Duodenal mucosa (tissue), 2 donors: ENCODE results near the gene SENP5.

Experiments
- H3K27ac ChIP-seq: one replicate; pipeline ENCODE4 v1.7.0; 2013; ENCODE audit warnings: low read depth, low read length
- H3K27me3 ChIP-seq, 2 donors: one replicate each; pipeline ENCODE4 v1.7.0; 2013; ENCODE audit warnings: low read length in 2 of 2, control low read depth in 1 of 2; ENCODE audit not compliant: insufficient read depth in 2 of 2, control insufficient read depth in 1 of 2
- H3K36me3 ChIP-seq, 2 donors: one replicate each; pipeline ENCODE4 v1.7.0; 2013; ENCODE audit warnings: low read length in 2 of 2, control low read depth in 1 of 2; ENCODE audit not compliant: insufficient read depth in 2 of 2, control insufficient read depth in 1 of 2
- H3K4me1 ChIP-seq, 2 donors: one replicate each; pipeline ENCODE4 v1.7.0; 2013; ENCODE audit warnings: low read length in 2 of 2, control low read depth in 1 of 2; ENCODE audit not compliant: insufficient read depth in 2 of 2, control insufficient read depth in 1 of 2
- H3K4me3 ChIP-seq, 2 donors: one replicate each; pipeline ENCODE4 v1.7.0; 2013; ENCODE audit warnings: low read length in 2 of 2, low read depth in 1 of 2
- H3K9ac ChIP-seq, 2 donors: one replicate each; pipeline ENCODE4 v1.7.0; 2013; ENCODE audit warnings: low read length in 2 of 2, low read depth in 1 of 2
- H3K9me3 ChIP-seq, 2 donors: one replicate each; pipeline ENCODE4 v1.7.0; 2013; ENCODE audit warnings: low read length in 2 of 2, control low read depth in 1 of 2; ENCODE audit not compliant: control insufficient read depth in 1 of 2

Gene SENP5

DNA sequence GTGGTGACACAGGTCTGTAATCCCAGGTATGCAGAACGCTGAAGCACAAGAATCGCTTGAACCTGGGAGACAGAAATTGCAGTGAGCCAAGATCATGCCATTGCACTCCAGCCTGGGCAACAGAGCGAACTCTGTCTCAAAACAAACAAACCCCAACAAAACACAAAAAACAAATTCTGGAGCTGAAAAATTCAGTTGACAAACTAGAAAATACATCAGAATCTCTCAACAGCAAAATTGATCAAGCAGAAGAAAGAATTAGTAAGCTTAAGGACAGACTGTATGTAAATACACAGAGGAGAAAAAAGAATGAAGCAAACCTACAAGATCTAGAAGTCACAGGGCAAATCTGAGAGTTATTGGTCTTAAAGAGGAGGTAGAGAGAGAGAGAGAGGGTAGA lies 49.3 kb downstream of the SENP5 start:
- Histone ChIP-seq H3K9ac (no peak overlapping the region), H3K36me3 (peaks cover 7 to 15% of the 10 kb centered on the region in 2 donors)

DNA sequence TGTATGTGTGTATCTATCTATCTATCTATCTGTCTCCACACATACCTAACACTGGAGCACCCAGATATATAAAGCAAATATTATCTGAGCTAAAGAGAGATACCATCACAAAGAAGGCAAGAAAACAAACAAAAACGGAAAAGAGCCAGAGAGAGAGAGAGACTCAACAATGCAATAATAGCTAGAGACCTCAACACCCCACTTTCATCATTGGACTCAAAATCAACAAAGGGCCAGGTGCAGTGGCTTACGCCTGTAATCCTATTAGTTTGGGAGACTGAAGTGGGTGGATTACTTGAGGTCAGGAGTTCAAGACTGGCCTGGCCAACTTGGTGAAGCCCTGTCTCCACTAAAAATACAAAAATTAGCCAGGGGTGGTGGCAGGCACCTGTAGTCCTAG lies 51.2 kb downstream of the SENP5 start:
- Histone ChIP-seq H3K9me3 (no peaks in the 10 kb centered on the region), H3K4me3 (no peak overlapping the region), H3K36me3 (peaks cover 9 to 20% of the 10 kb centered on the region in 2 donors), H3K27me3 (no peaks in the 10 kb centered on the region), H3K9ac (no peak overlapping the region), H3K27ac (no peak overlapping the region), H3K4me1 (no peaks in the 10 kb centered on the region)

More for the DNA sequence above, 49.3 kb downstream of the SENP5 start:
- H3K4me1 ChIP-seq = no peaks in the 10 kb centered on the region
- H3K27me3 ChIP-seq = no peaks in the 10 kb centered on the region
- H3K9me3 ChIP-seq = no peaks in the 10 kb centered on the region
- no peak overlapping the region for H3K27ac ChIP-seq
- H3K4me3 ChIP-seq = no peak overlapping the region

DNA sequence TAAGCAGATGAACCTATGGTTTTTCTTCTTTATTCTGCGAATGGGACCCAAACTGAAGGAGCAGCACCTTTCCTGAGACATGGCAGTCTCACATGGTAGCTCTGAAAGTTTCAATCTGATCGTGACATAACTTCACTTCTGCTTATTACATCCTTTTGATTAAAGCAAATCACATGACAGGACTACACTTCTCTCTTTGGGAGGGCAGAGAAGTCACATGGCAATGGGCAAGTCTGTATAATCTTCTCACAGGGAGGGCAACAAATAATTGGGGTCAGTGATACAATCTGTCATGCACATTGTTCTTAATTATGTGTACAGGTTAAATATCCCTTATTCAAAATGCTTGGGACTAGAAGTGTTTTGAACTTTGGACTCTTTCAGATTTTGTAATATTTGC lies 53.0 kb downstream of the SENP5 start:
- Histone ChIP-seq H3K4me1 (no peaks in the 10 kb centered on the region), H3K27me3 (no peaks in the 10 kb centered on the region), H3K27ac (no peak overlapping the region), H3K9me3 (no peaks in the 10 kb centered on the region), H3K36me3 (peaks cover 2 to 14% of the 10 kb centered on the region in 2 donors), H3K9ac (no peak overlapping the region), H3K4me3 (no peak overlapping the region)

DNA sequence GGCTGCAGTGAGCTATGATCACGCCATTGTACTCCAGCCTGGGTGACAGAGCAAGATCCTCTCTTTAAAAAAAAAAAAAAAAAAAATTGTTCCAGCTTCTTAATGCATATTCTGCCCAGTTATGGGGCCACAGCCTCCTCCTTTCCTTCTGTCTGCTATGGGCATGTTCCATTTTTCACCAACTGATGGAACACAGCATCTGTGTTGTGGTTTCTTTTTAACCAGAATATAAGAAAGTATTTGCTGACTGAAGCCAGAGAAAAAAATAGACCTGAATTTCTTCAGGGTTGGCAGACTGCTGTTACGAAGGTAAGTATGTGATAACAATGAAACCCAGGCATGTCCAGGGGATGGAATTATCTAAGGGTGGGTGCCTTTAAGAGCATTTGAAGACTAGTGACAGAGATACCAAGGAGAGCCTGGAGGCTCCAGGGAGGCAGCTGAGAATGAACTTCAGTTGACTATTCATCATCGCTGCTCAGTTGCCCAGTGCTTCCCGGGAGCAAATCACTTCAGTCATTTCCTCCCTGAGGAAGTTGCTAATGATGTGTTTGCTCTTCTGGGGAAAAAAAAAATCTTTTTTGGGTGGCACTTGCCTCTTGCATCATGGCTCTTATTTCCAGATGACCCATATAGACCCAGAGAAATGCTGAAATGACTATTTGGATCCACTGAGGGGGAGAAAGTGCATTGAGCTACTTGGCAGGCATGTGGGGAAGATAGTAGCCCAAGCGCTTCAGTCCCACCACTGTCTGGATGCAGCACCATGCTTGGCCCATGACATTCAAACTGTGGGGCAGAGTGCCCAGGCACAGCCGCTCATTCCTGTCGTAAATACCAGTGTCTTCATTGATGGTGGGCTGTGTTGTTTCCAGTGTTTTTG lies 60.1 kb downstream of the SENP5 start:
- no peak overlapping the region for H3K4me3 ChIP-seq
- no peaks in the 10 kb centered on the region for H3K9me3 ChIP-seq
- peaks cover 21 to 49% of the 10 kb centered on the region in 2 donors for H3K36me3 ChIP-seq
- no peaks in the 10 kb centered on the region for H3K27me3 ChIP-seq
- H3K27ac ChIP-seq = no peak overlapping the region
- H3K4me1 ChIP-seq = no peaks in the 10 kb centered on the region
- no peak overlapping the region for H3K9ac ChIP-seq

DNA sequence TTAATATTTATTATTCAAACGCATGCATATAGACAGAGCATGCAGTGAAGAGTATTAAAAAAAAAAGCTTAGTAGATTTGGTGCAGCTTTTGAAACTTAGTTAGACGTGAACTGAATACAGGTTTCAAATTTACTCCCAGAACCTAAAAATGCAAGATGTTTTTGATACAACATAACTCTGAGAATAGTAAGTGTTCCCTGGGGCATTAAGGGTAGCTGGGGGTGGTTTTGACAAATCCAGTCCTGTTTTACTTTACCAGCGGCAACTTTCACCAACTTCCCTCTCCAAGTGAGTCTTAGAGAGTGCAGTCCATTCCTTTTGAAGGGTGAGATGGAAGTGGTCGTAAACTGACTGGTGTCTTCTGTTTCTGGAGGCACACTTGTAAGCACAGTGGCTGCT lies 63.4 kb downstream of the SENP5 start:
- H3K27me3 ChIP-seq = no peaks in the 10 kb centered on the region
- no peaks in the 10 kb centered on the region for H3K9me3 ChIP-seq
- H3K9ac ChIP-seq = no peak overlapping the region
- no peak overlapping the region for H3K27ac ChIP-seq
- H3K36me3 ChIP-seq = peaks cover 39 to 72% of the 10 kb centered on the region in 2 donors
- H3K4me3 ChIP-seq = no peak overlapping the region
- H3K4me1 ChIP-seq = no peaks in the 10 kb centered on the region

DNA sequence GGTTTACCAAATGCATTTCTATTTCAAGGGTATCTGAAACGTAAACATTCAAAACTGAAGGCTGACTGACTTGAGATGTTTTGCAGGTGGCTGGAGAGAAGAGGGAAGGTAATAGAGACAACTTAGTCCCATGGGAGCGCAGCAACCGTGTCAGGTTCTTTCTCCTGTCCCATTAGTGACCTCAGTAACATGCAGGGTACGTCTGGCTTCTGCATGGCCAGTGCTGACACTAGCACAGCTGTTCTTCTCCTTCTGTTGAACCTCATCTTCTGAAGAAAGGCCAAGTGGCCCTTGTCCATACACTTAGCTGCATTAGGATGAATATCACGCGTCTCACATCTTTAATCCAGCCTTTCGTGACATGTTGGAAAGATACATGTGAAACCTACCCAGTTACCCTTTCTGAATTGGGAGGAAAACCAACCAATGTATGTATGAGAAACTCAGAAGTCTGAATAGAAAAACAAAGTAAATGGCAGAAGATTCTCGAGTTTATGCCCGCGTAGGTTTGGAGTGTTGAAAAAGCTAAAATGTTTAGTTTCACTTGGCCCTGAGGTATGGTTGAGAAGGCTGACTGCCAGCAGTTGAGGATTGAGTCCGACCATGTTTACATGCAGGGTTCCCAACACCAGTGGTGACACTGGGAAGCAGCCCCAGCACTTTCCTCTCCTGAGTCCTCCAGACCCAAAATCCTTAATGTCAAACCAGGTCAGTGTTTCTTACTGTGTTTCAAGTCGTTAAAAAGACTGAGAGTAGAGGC lies 64.3 kb downstream of the SENP5 start:
- no peaks in the 10 kb centered on the region for H3K4me1 ChIP-seq
- H3K4me3 ChIP-seq = no peak overlapping the region
- H3K36me3 ChIP-seq = peaks cover 46 to 81% of the 10 kb centered on the region in 2 donors
- no peak overlapping the region for H3K27ac ChIP-seq
- no peaks in the 10 kb centered on the region for H3K27me3 ChIP-seq
- no peak overlapping the region for H3K9ac ChIP-seq
- H3K9me3 ChIP-seq = no peaks in the 10 kb centered on the region

DNA sequence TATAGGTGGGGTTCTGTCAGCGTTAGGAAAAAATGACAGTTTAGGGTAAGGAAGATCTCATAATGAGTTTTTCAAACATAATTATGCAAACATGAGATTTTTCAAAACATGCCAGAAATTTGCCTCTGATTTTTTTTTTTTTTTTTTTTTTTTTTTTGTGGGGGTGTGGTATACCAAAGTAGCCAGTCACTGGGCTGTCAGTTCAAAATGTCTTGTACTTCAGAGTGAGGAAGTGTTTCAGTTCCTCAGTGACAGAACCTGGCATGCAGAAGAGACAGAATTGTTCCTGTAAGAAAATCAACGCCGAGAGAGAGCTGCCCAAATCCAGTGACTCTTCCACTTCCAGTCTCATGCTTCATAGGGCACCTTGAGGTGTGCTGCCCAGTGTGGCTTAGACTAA lies 64.9 kb downstream of the SENP5 start:
- Histone ChIP-seq H3K4me1 (no peaks in the 10 kb centered on the region), H3K9ac (no peak overlapping the region), H3K9me3 (no peaks in the 10 kb centered on the region), H3K36me3 (peaks cover 52 to 86% of the 10 kb centered on the region in 2 donors), H3K27me3 (no peaks in the 10 kb centered on the region), H3K27ac (no peak overlapping the region), H3K4me3 (no peak overlapping the region)

DNA sequence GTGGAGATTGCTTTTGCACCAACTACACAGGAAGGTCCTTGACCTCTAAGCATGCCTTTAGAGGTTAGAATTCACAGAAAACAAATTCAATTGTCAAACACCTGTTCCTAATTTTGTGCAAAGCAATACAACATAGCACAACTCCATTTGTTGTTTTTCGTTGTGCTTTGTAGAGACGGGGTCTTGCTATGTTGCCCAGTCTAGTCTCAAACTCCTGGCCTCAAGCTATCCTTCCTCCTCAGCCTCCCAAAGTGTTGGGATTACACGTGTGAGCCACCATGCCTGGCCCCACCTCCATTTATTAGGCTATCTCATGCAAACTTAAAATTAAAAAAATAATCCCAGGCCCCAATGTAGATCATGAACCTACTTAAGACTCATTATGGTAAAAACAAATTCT lies 68.6 kb downstream of the SENP5 start:
- H3K36me3 ChIP-seq = peaks cover 41 to 75% of the 10 kb centered on the region in 2 donors
- H3K4me3 ChIP-seq = no peak overlapping the region
- H3K9ac ChIP-seq = no peak overlapping the region
- no peaks in the 10 kb centered on the region for H3K27me3 ChIP-seq
- peaks cover 6 to 8% of the 10 kb centered on the region in 2 donors for H3K4me1 ChIP-seq
- no peak overlapping the region for H3K27ac ChIP-seq
- no peaks in the 10 kb centered on the region for H3K9me3 ChIP-seq

DNA sequence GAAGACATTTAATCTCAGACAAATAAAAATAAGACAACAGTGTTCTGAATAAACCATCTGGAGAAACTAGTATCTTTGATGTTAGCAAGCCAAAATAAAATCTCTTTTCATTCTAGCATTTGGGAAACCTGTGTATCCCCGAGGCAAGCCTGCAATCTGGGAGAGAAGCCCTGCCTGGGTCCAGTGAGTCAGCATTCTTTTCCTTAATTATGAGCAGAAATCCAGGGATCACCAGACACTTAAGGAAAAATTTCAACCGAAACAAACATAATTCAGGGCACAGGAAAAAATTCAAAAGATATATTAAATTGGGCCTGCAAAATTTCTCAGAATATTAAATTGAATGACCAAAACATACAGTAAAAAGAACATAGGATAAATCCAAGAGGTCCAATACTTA lies 70.4 kb downstream of the SENP5 start:
- no peak overlapping the region for H3K9ac ChIP-seq
- no peaks in the 10 kb centered on the region for H3K9me3 ChIP-seq
- H3K27me3 ChIP-seq = no peaks in the 10 kb centered on the region
- H3K4me1 ChIP-seq = peaks cover 7 to 13% of the 10 kb centered on the region in 2 donors
- H3K36me3 ChIP-seq = peaks cover 39 to 63% of the 10 kb centered on the region in 2 donors
- H3K4me3 ChIP-seq = no peak overlapping the region
- H3K27ac ChIP-seq = no peak overlapping the region

DNA sequence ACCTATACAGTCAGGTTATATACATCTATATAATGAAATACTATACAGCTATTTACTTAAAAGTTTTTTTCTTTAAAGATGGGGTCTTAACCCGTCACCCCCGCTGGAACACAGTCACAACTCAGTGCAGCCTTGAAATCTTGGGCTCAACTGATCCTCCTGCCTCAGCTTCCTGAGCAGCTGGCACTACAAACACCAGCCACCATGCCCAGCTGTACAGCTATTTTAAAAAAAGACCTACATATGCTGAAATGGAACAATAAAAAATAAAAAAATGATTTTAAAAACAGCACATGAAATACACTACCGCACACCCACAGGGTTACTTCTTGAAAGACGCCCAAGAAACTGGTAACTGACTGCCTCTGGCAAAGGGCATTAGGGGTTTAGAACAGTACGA lies 70.9 kb downstream of the SENP5 start:
- Histone ChIP-seq H3K27ac (no peak overlapping the region), H3K36me3 (peaks cover 39 to 60% of the 10 kb centered on the region in 2 donors)

More for the DNA sequence above, 70.9 kb downstream of the SENP5 start:
- H3K27me3 ChIP-seq = no peaks in the 10 kb centered on the region
- no peak overlapping the region for H3K4me3 ChIP-seq
- peaks cover 12 to 17% of the 10 kb centered on the region in 2 donors for H3K4me1 ChIP-seq
- no peaks in the 10 kb centered on the region for H3K9me3 ChIP-seq
- H3K9ac ChIP-seq = no peak overlapping the region
